Adrenal gland (tissue), 12 donors: ENCODE data around the gene DSE. TPM values are rescaled to one million over a fixed set of nuclear protein-coding genes. Genes with fewer than 3 reads are reported as not detected.

Experiments used
- DNase-seq, 7 donors: peaks; one replicate each; pipeline ENCODE4 v3.0.0-alpha.2; 2019 to 2020
- H3K27ac ChIP-seq, 5 donors: fragments of 200-600 bp; sonication (generic) in 4 of 5; 1 replicate in 3 of 5; 2 replicates in 2 of 5; pipeline versions ENCODE4 v1.5.1 to v1.8.0; 2016 to 2020; ENCODE audit warnings: mild to moderate bottlenecking in 1 of 5
- H3K27me3 ChIP-seq: fragments of 200-600 bp; 2 replicates; pipeline ENCODE4 v1.8.0; 2021
- H3K36me3 ChIP-seq, 2 donors: fragments of 200-600 bp; replicated peaks in 1 of 2; 1 replicate in 1 of 2; 2 replicates in 1 of 2; pipeline versions ENCODE4 v1.5.1 to v1.8.0; 2018 to 2022
- H3K4me1 ChIP-seq, 2 donors: fragments of 200-600 bp; replicated peaks in 1 of 2; 1 replicate in 1 of 2; 2 replicates in 1 of 2; pipeline versions ENCODE4 v1.5.1 to v1.8.0; 2018 to 2021
- H3K4me3 ChIP-seq, 4 donors: fragments of 200-600 bp; sonication (generic) in 3 of 4; one replicate each; pipeline ENCODE4 v1.5.1; 2016 to 2018
- H3K9me3 ChIP-seq, 3 donors: fragments of 200-600 bp; sonication (generic) in 1 of 3; replicated peaks in 1 of 3; 1 replicate in 2 of 3; 2 replicates in 1 of 3; pipeline versions ENCODE4 v1.5.1 to v1.8.0; 2016 to 2021
- CTCF ChIP-seq, 6 experiments: fragments of 450-650 bp in 4 of 6; fragments of 200-600 bp in 2 of 6; sonication (generic) in 1 of 6; IDR thresholded peaks; 1 replicate in 5 of 6; 2 replicates in 1 of 6; pipeline versions ENCODE4 v1.5.1 to v1.8.0; 2016 to 2021; ENCODE audit warnings: antibody characterized with exemption in 6 of 6, mild to moderate bottlenecking in 2 of 6, moderate library complexity in 1 of 6
- POLR2A ChIP-seq, 2 donors: fragments of 450-650 bp; IDR thresholded peaks; one replicate each; pipeline ENCODE4 v1.6.1; 2017; ENCODE audit warnings: antibody characterized with exemption in 2 of 2, mild to moderate bottlenecking in 2 of 2, moderate library complexity in 1 of 2
- WGBS, 4 donors: extraction: QIAGEN DNeasy Blood & Tissue Kit in 2 of 4; methylation state at CpG; one replicate each; pipeline versions ENCODE4 v1.1.5 to v1.1.7; 2013 to 2017; 5-methylcytosine and 5-hydroxymethylcytosine counted together
- intact Hi-C, 2 donors: fragments of 100-400 bp; cut with DNase I; formaldehyde crosslinking; loops; one replicate each; pipeline versions ENCODE4 v1.14.1 to v1.15.0; 2022 to 2023
- polyA plus RNA-seq, 3 donors: library from polyadenylated mRNA; stranded (reverse); fragments of 200-250 nt in 2 of 3; fragments of 350-450 nt in 1 of 3; fragmentation: Illumina TruSeq in 1 of 3; extraction: RNeasy Lipid Tissue Mini Kit (QIAGEN cat#74804) in 1 of 3; gene quantifications; one replicate each; pipeline ENCODE4 v1.2.3, GENCODE V29; 2013 to 2014
- total RNA-seq, 9 donors: library from RNA; depleted of rRNA in 4 of 9; stranded (reverse); fragments of >200 nt in 4 of 9; fragments of 120-200 nt in 1 of 9; fragmentation: NEBNext Ultra II Directional in 1 of 9; extraction: Animal tissue kit (Norgen Biotek cat#: 25700) in 1 of 9; gene quantifications; one replicate each; pipeline versions ENCODE4 v1.1.0 to v1.2.4, GENCODE V29; 2013 to 2023
- donor health status: healthy with polysubstance abuse.
- donor health status: Bipolar disorder and iron deficiency.
- donor health status: DM: yes; HTN: yes; CAD: no.
- donor health status: DM: no; HTN: no; CAD: no.
- donor health status: DM: no; HTN: no; CAD: no.
- donor health status: DM: yes; HTN: yes; CAD: no.

The DSE gene
- total and polyA plus RNA-seq, 12 donors = 7.7 to 67.4 (median 35.0) TPM

GRCh38 chr6:116422238-116422637 is 51.5 kb downstream of the DSE start:
- H3K9me3 ChIP-seq = no peaks in the 10 kb centered on the region
- DNase-seq = no peak
- peaks cover 0 to 10% of the 10 kb centered on the region in 2 donors for H3K36me3 ChIP-seq
- TF ChIP-seq POLR2A (IDR thresholded peaks at IDR 0.05) (no peak), CTCF (IDR thresholded peaks at IDR 0.05) (no peak)
- 63 to 74% (median 69%) methylated on average over 3 of the region's 3 CpGs for WGBS, 4 donors
- no peak overlapping the region for H3K4me3 ChIP-seq
- H3K27ac ChIP-seq = no peak overlapping the region
- intact Hi-C loops = no loop called here
- no peaks in the 10 kb centered on the region for H3K27me3 ChIP-seq
- no peaks in the 10 kb centered on the region for H3K4me1 ChIP-seq

GRCh38 chr6:116424001-116424400 is 53.3 kb downstream of the DSE start:
- H3K36me3 ChIP-seq = peaks cover 0 to 16% of the 10 kb centered on the region in 2 donors
- no peaks in the 10 kb centered on the region for H3K4me1 ChIP-seq
- no peak for TF ChIP-seq CTCF (IDR thresholded peaks at IDR 0.05)
- TF ChIP-seq POLR2A (IDR thresholded peaks at IDR 0.05) = no peak
- WGBS, 4 donors = 50 to 86% (median 68%) methylated on average over 1 of the region's 1 CpG
- intact Hi-C loops = no loop called here
- no peak overlapping the region for H3K27ac ChIP-seq
- DNase-seq = no peak
- no peaks in the 10 kb centered on the region for H3K27me3 ChIP-seq
- no peaks in the 10 kb centered on the region for H3K9me3 ChIP-seq
- H3K4me3 ChIP-seq = no peak overlapping the region

GRCh38 chr6:116426551-116426950 is 55.8 kb downstream of the DSE start:
- 92 to 98% (median 95%) methylated on average over 3 of the region's 3 CpGs for WGBS, 4 donors
- H3K27ac ChIP-seq = no peak overlapping the region
- DNase-seq = no peak
- no peak overlapping the region for H3K4me3 ChIP-seq
- no peak for TF ChIP-seq CTCF (IDR thresholded peaks at IDR 0.05)
- no peak for TF ChIP-seq POLR2A (IDR thresholded peaks at IDR 0.05)
- H3K9me3 ChIP-seq = no peaks in the 10 kb centered on the region
- intact Hi-C loops = no loop called here
- H3K36me3 ChIP-seq = peaks cover 0 to 16% of the 10 kb centered on the region in 2 donors
- H3K4me1 ChIP-seq = no peaks in the 10 kb centered on the region
- no peaks in the 10 kb centered on the region for H3K27me3 ChIP-seq

GRCh38 chr6:116429111-116429510 is 58.4 kb downstream of the DSE start:
- Histone ChIP-seq H3K9me3 (no peaks in the 10 kb centered on the region), H3K27ac (no peak overlapping the region), H3K36me3 (peaks cover 0 to 27% of the 10 kb centered on the region in 2 donors), H3K4me3 (no peak overlapping the region), H3K4me1 (no peaks in the 10 kb centered on the region), H3K27me3 (no peaks in the 10 kb centered on the region)
- intact Hi-C loops = no loop called here
- no peak for TF ChIP-seq POLR2A (IDR thresholded peaks at IDR 0.05)
- no peak for TF ChIP-seq CTCF (IDR thresholded peaks at IDR 0.05)
- no peak for DNase-seq
- WGBS, 4 donors = 95 to 100% (median 98%) methylated on average over 2 of the region's 2 CpGs
